Measurements from ENCODE around the gene CHRM5. TPM values are rescaled to one million over a fixed set of nuclear protein-coding genes. Genes with fewer than 3 reads are reported as not detected.

The CHRM5 gene
- total RNA-seq, 1 experiment from 2014 or later, result not detected

- no peak overlapping the region for H2AFZ ChIP-seq
- CTCF ChIA-PET, result interaction anchor here (0.5 kb wide), 1 partner anchor 392 kb away, joined by 3 read pairs; no protein-coding TSS in a partner anchor
- H3K9me3 ChIP-seq (ENCODE audit: insufficient read depth, low read depth), result no peaks in the 10 kb centered on the region
- H4K20me1 ChIP-seq (ENCODE audit: insufficient read depth), result no peaks in the 10 kb centered on the region
- H3K4me2 ChIP-seq, result no peak overlapping the region
- no peak overlapping the region for H3K27ac ChIP-seq
- H3K9me2 ChIP-seq (ENCODE audit: insufficient read depth), result no peaks in the 10 kb centered on the region
- H3K79me2 ChIP-seq (ENCODE audit: low read depth), result no peaks in the 10 kb centered on the region
- no peak for TF ChIP-seq CTCF (conservative IDR thresholded peaks at IDR 0.05)
- no peak for TF ChIP-seq EZH2 (IDR thresholded peaks at IDR 0.05; ENCODE audit: low read depth)
- no peaks in the 10 kb centered on the region for H3F3A ChIP-seq (ENCODE audit: insufficient read depth, low read depth)
- BruUV-seq (replicated peaks), result no TSS peak
- no peaks in the 10 kb centered on the region for H3K4me1 ChIP-seq (replicated peaks; ENCODE audit: insufficient read depth)
- DNase-seq, result no peak
- H3K27me3 ChIP-seq (ENCODE audit: insufficient read depth, low read depth), result no peaks in the 10 kb centered on the region
- no peaks in the 10 kb centered on the region for H3K36me3 ChIP-seq (ENCODE audit: low read depth)
- no peak overlapping the region for H3K4me3 ChIP-seq
- POLR2A ChIA-PET (ENCODE audit: unreplicated experiment), result no interaction called here
- intact Hi-C loops (cut with micrococcal nuclease; ENCODE audit: unreplicated experiment), result no loop called here
Observed at GRCh38 chr15:34078900-34079299, 110.6 kb downstream of the CHRM5 start.

GRCh38 chr15:34079904-34080303 is 111.6 kb downstream of the CHRM5 start:
- H3K36me3 ChIP-seq (ENCODE audit: low read depth), result no peaks in the 10 kb centered on the region

GRCh38 chr15:34084086-34084485 is 115.8 kb downstream of the CHRM5 start:
- CTCF ChIA-PET, result no interaction called here

More at GRCh38 chr15:34079904-34080303, 111.6 kb downstream of the CHRM5 start:
- Histone ChIP-seq H3K4me3 (no peak overlapping the region), H3K4me1 (replicated peaks; ENCODE audit: insufficient read depth) (no peaks in the 10 kb centered on the region), H3K27ac (no peak overlapping the region), H3K9me2 (ENCODE audit: insufficient read depth) (no peaks in the 10 kb centered on the region), H3K9me3 (ENCODE audit: insufficient read depth, low read depth) (no peaks in the 10 kb centered on the region), H3K27me3 (ENCODE audit: insufficient read depth, low read depth) (no peaks in the 10 kb centered on the region), H3F3A (ENCODE audit: insufficient read depth, low read depth) (no peaks in the 10 kb centered on the region), H3K79me2 (ENCODE audit: low read depth) (no peaks in the 10 kb centered on the region), H3K4me2 (no peak overlapping the region), H2AFZ (no peak overlapping the region), H4K20me1 (ENCODE audit: insufficient read depth) (no peaks in the 10 kb centered on the region)
- intact Hi-C loops (cut with micrococcal nuclease; ENCODE audit: unreplicated experiment), result no loop called here
- TF ChIP-seq EZH2 (IDR thresholded peaks at IDR 0.05; ENCODE audit: low read depth) (no peak), CTCF (conservative IDR thresholded peaks at IDR 0.05) (no peak)
- CTCF ChIA-PET, result no interaction called here
- POLR2A ChIA-PET (ENCODE audit: unreplicated experiment), result interaction anchor here (0.5 kb wide), 1 partner anchor 31 kb away, joined by 6 read pairs; no protein-coding TSS in a partner anchor
- BruUV-seq (replicated peaks), result no TSS peak
- DNase-seq, result no peak

More at GRCh38 chr15:34084086-34084485, 115.8 kb downstream of the CHRM5 start:
- Histone ChIP-seq H3K79me2 (ENCODE audit: low read depth) (no peaks in the 10 kb centered on the region), H3K4me2 (no peak overlapping the region), H3K4me1 (replicated peaks; ENCODE audit: insufficient read depth) (no peaks in the 10 kb centered on the region), H3K27me3 (ENCODE audit: insufficient read depth, low read depth) (no peaks in the 10 kb centered on the region), H3K9me2 (ENCODE audit: insufficient read depth) (no peaks in the 10 kb centered on the region), H3K9me3 (ENCODE audit: insufficient read depth, low read depth) (no peaks in the 10 kb centered on the region), H2AFZ (no peak overlapping the region), H3K36me3 (ENCODE audit: low read depth) (no peaks in the 10 kb centered on the region), H3F3A (ENCODE audit: insufficient read depth, low read depth) (no peaks in the 10 kb centered on the region), H3K4me3 (no peak overlapping the region), H3K27ac (no peak overlapping the region), H4K20me1 (ENCODE audit: insufficient read depth) (no peaks in the 10 kb centered on the region)
- TF ChIP-seq EZH2 (IDR thresholded peaks at IDR 0.05; ENCODE audit: low read depth) (no peak), CTCF (conservative IDR thresholded peaks at IDR 0.05) (no peak)
- POLR2A ChIA-PET (ENCODE audit: unreplicated experiment), result no interaction called here
- intact Hi-C loops (cut with micrococcal nuclease; ENCODE audit: unreplicated experiment), result no loop called here
- no TSS peak for BruUV-seq (replicated peaks)
- DNase-seq, result no peak

Data from PC-9 (cell line).